Activated naive CD4-positive, alpha-beta T cell treated with anti-CD3 and anti-CD28 coated beads, Interleukin-2, amount 50 U/mL, for 16 hours (primary cell): ENCODE data around the gene SAMD8.

Source experiments
- DNase-seq: peaks from one replicate; pipeline ENCODE4 v3.0.0-alpha.2; 2020

Gene SAMD8

GRCh38 chr10:75111365-75111906 lies at the start of gene SAMD8:
Gene SAMD8 (plus strand): TSS chr10:75111656. CDS start chr10:75150529, 38,873 bp downstream.
- peak; percentile 97 for DNase-seq

- no peak for DNase-seq
Observed at GRCh38 chr10:75061709-75062505, 49.5 kb upstream of the SAMD8 start.

GRCh38 chr10:75062506-75063299 lies 48.8 kb upstream of the SAMD8 start:
- DNase-seq: no peak

GRCh38 chr10:75063461-75064230 lies 47.8 kb upstream of the SAMD8 start:
- no peak for DNase-seq

- DNase-seq: no peak
Observed at GRCh38 chr10:75065076-75065475, 46.4 kb upstream of the SAMD8 start.

- no peak for DNase-seq
Observed at GRCh38 chr10:75066271-75066670, 45.2 kb upstream of the SAMD8 start.

GRCh38 chr10:75067272-75067671 lies 44.2 kb upstream of the SAMD8 start:
- no peak for DNase-seq

- DNase-seq: no peak
Observed at GRCh38 chr10:75068523-75068922, 42.9 kb upstream of the SAMD8 start.

- DNase-seq: no peak
Observed at GRCh38 chr10:75070476-75070875, 41.0 kb upstream of the SAMD8 start.

GRCh38 chr10:75070961-75071428 lies 40.5 kb upstream of the SAMD8 start:
- DNase-seq: no peak

- no peak for DNase-seq
Observed at GRCh38 chr10:75071756-75072155, 39.7 kb upstream of the SAMD8 start.

GRCh38 chr10:75072727-75073126 lies 38.7 kb upstream of the SAMD8 start:
- no peak for DNase-seq

- no peak for DNase-seq
Observed at GRCh38 chr10:75073442-75073841, 38.0 kb upstream of the SAMD8 start.

GRCh38 chr10:75074711-75075445 lies 36.6 kb upstream of the SAMD8 start:
- no peak for DNase-seq

GRCh38 chr10:75076348-75076747 lies 35.1 kb upstream of the SAMD8 start:
- no peak for DNase-seq

GRCh38 chr10:75079436-75080083 lies 31.9 kb upstream of the SAMD8 start:
- no peak for DNase-seq

GRCh38 chr10:75080554-75080953 lies 30.9 kb upstream of the SAMD8 start:
- DNase-seq: no peak

GRCh38 chr10:75081379-75081778 lies 30.1 kb upstream of the SAMD8 start:
- DNase-seq: no peak

- DNase-seq: no peak
Observed at GRCh38 chr10:75083972-75084833, 27.3 kb upstream of the SAMD8 start.

GRCh38 chr10:75084834-75085384 lies 26.5 kb upstream of the SAMD8 start:
- DNase-seq: no peak
